HG03520 (cell line): ENCODE data around the gene C20orf96.

Source experiments
- ATAC-seq: cut with Tn5 transposase; IDR thresholded peaks from one replicate; pipeline ENCODE4 v1.9.1; 2021; ENCODE audit warnings: mild to moderate bottlenecking, moderate library complexity; ENCODE audit not compliant: unreplicated experiment

The C20orf96 gene

GRCh38 chr20:312866-313265 lies 22.3 kb upstream of the C20orf96 start:
- ATAC-seq: no peak

GRCh38 chr20:312067-312466 lies 21.5 kb upstream of the C20orf96 start:
- ATAC-seq: no peak

- no peak for ATAC-seq
These were observed 21.1 kb upstream of the C20orf96 start for GRCh38 chr20:311609-312008.

GRCh38 chr20:310645-311044 lies 20.1 kb upstream of the C20orf96 start:
- no peak for ATAC-seq

GRCh38 chr20:309841-310644 lies 19.5 kb upstream of the C20orf96 start:
- peak; percentile 93 for ATAC-seq

GRCh38 chr20:309306-309840 lies 18.8 kb upstream of the C20orf96 start:
- ATAC-seq: no peak

- ATAC-seq: no peak
These were observed 18.0 kb upstream of the C20orf96 start for GRCh38 chr20:308427-309038.

GRCh38 chr20:305745-306144 lies 15.2 kb upstream of the C20orf96 start:
- no peak for ATAC-seq

- no peak for ATAC-seq
These were observed 11.6 kb upstream of the C20orf96 start for GRCh38 chr20:301886-302848.

- no peak for ATAC-seq
These were observed 9.9 kb upstream of the C20orf96 start for GRCh38 chr20:300345-300990.

GRCh38 chr20:298776-299391 lies 8.3 kb upstream of the C20orf96 start:
- no peak for ATAC-seq

- ATAC-seq: peak; percentile 20
These were observed 7.6 kb upstream of the C20orf96 start for GRCh38 chr20:297925-298775.

GRCh38 chr20:297098-297924 lies 6.8 kb upstream of the C20orf96 start, which contains the start of gene ZCCHC3:
Gene ZCCHC3 (plus strand): TSS chr20:297570. CDS start chr20:297587, 17 bp downstream.
- ATAC-seq: peak; percentile 74

GRCh38 chr20:295804-296203 lies 5.3 kb upstream of the C20orf96 start:
- ATAC-seq: no peak

GRCh38 chr20:294602-295001 lies 4.1 kb upstream of the C20orf96 start:
- ATAC-seq: no peak

- ATAC-seq: no peak
These were observed 862 bp downstream of the C20orf96 start for GRCh38 chr20:289693-290083.

GRCh38 chr20:288956-289692 lies 1.4 kb downstream of the C20orf96 start:
- ATAC-seq: no peak

GRCh38 chr20:286508-286907 lies 4.0 kb downstream of the C20orf96 start:
- ATAC-seq: no peak
